Sigmoid colon (tissue), 4 donors: ENCODE data around the gene TMEM63B.

Experiments
- EP300 ChIP-seq, 4 donors: sonication (generic); formaldehyde crosslinking; IDR thresholded peaks; one replicate each; pipeline ENCODE4 v1.6.1; 2017; ENCODE audit warnings: antibody characterized with exemption in 4 of 4
- TF ChIP-seq, protein P1 (sequence below), 4 experiments: fragments of 450-650 bp in 3 of 4; fragments of 200-600 bp in 1 of 4; IDR thresholded peaks; one replicate each; pipeline ENCODE4 v1.5.1; 2016 to 2019; ENCODE audit warnings: antibody characterized with exemption in 4 of 4, mild to moderate bottlenecking in 3 of 4, moderate library complexity in 2 of 4

DNA sequence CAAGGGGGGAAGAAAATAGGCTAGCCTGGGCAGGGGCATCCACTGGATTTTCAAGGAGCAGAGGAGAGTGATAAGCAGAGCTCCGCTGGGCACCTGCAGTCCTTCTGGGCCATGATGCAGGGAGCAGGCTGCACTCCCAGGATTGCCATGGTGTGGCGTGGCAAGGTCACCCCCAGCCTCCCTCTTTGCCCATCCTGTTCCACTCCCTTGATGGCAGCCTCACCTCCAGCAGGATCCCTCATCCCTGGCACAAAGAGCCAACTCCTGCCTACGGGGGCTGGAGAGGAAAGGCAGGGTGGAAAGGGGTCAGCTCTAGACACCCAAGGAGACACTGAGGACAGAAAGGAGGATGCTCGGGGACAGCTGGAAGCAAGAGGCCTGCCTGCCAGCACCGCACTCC lies 67.0 kb downstream of the TMEM63B start:
- TF ChIP-seq, protein P1, sequence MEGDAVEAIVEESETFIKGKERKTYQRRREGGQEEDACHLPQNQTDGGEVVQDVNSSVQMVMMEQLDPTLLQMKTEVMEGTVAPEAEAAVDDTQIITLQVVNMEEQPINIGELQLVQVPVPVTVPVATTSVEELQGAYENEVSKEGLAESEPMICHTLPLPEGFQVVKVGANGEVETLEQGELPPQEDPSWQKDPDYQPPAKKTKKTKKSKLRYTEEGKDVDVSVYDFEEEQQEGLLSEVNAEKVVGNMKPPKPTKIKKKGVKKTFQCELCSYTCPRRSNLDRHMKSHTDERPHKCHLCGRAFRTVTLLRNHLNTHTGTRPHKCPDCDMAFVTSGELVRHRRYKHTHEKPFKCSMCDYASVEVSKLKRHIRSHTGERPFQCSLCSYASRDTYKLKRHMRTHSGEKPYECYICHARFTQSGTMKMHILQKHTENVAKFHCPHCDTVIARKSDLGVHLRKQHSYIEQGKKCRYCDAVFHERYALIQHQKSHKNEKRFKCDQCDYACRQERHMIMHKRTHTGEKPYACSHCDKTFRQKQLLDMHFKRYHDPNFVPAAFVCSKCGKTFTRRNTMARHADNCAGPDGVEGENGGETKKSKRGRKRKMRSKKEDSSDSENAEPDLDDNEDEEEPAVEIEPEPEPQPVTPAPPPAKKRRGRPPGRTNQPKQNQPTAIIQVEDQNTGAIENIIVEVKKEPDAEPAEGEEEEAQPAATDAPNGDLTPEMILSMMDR (IDR thresholded peaks at IDR 0.05) = no peak
- TF ChIP-seq EP300 (IDR thresholded peaks at IDR 0.05) = no peak
